Smooth muscle cell (in vitro differentiated cells): ENCODE data around the gene CIB2. TPM values are rescaled to one million over a fixed set of nuclear protein-coding genes. Genes with fewer than 3 reads are reported as not detected.
A peak's percentile ranks its signal among the peaks of the same experiment; 100 is the strongest.

ENCODE experiments used
- DNase-seq: peaks from one replicate; lab custom pipeline; 2025; ENCODE audit not compliant: unreplicated experiment; lab: John Stamatoyannopoulos, UW
- H2AFZ ChIP-seq: fragments of 200-600 bp; sonication (generic); 2 replicates; pipeline ENCODE4 v1.6.0; 2016; ENCODE audit warnings: antibody characterized with exemption, low read depth, mild to moderate bottlenecking
- H3F3A ChIP-seq: fragments of 200-600 bp; sonication (generic); 2 replicates; pipeline ENCODE4 v1.6.0; 2017; ENCODE audit warnings: antibody characterized with exemption, low read depth
- H3K27ac ChIP-seq: fragments of 200-600 bp; sonication (generic); 2 replicates; pipeline ENCODE4 v1.5.1; 2016; ENCODE audit warnings: low read depth, mild to moderate bottlenecking
- H3K27me3 ChIP-seq: fragments of 200-600 bp; sonication (generic); 2 replicates; pipeline ENCODE4 v1.6.1; 2016; ENCODE audit warnings: low read depth, mild to moderate bottlenecking
- H3K36me3 ChIP-seq: fragments of 200-600 bp; sonication (generic); 2 replicates; pipeline ENCODE4 v1.5.1; 2016; ENCODE audit warnings: low read depth
- H3K4me1 ChIP-seq: fragments of 200-600 bp; sonication (generic); 2 replicates; pipeline ENCODE4 v1.5.1; 2016; ENCODE audit warnings: low read depth
- H3K4me2 ChIP-seq: fragments of 200-600 bp; sonication (generic); 2 replicates; pipeline ENCODE4 v1.6.0; 2016; ENCODE audit warnings: mild to moderate bottlenecking
- H3K4me3 ChIP-seq: fragments of 200-600 bp; sonication (generic); 2 replicates; pipeline ENCODE4 v1.5.1; 2016; ENCODE audit warnings: mild to moderate bottlenecking
- H3K79me2 ChIP-seq: fragments of 200-600 bp; sonication (generic); 2 replicates; pipeline ENCODE4 v1.6.0; 2016; ENCODE audit warnings: low read depth, mild to moderate bottlenecking
- H3K9ac ChIP-seq: fragments of 200-600 bp; sonication (generic); 2 replicates; pipeline ENCODE4 v1.6.0; 2016; ENCODE audit warnings: low read depth
- H3K9me3 ChIP-seq: fragments of 200-600 bp; sonication (generic); replicated peaks from 2 replicates; pipeline ENCODE4 v1.5.1; 2016; ENCODE audit warnings: low read depth
- H4K20me1 ChIP-seq: fragments of 200-600 bp; sonication (generic); 2 replicates; pipeline ENCODE4 v1.6.0; 2016; ENCODE audit warnings: low read depth
- WGBS: methylation state at CpG from one replicate; pipeline ENCODE4 v1.1.7; 2016; ENCODE audit warnings: low lambda C conversion rate; 5-methylcytosine and 5-hydroxymethylcytosine counted together
- polyA plus RNA-seq: library from polyadenylated mRNA; unstranded; fragments of >200 nt; fragmentation: Nextera tagmentation; extraction: Ambion mirVana; gene quantifications from 2 replicates; pipeline ENCODE4 v1.2.1, GENCODE V29; 2016
- total RNA-seq: library from RNA; depleted of rRNA; stranded (reverse); fragments of >200 nt; gene quantifications from 2 replicates; pipeline ENCODE4 v1.2.3, GENCODE V29; 2014
- TF ChIP-seq, protein P1 (sequence below): fragments of 200-600 bp; sonication (generic); IDR thresholded peaks from 2 replicates; pipeline ENCODE4 v1.5.1; 2017; ENCODE audit warnings: borderline replicate concordance, mild to moderate bottlenecking, antibody characterized with exemption; ENCODE audit not compliant: insufficient read depth, poor library complexity, severe bottlenecking

The CIB2 gene
- total and polyA plus RNA-seq, 2 experiments from 2014 or later: 20.9 to 21.7 TPM

DNA sequence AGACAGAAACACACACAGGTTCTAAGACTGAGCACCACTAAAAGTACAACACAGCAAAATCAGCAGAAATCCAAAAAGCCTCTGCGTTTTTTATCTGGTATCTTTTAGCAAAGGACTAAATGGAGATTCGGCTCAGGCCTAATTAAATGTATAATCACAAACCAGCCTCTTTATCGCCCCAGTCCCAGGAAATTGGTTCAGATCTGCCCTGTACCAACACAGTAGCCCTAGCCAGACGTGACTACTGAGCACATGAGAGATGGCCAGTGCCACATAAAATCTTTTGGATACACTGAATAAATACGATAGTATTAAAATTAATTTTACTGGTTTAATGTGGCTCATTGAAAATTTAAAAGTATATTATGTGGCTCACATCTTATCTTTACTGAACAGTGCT, 73.4 kb downstream of the CIB2 start:
- no peak overlapping the region for H3K4me2 ChIP-seq
- no peak overlapping the region for H3K9ac ChIP-seq
- TF ChIP-seq, protein P1, sequence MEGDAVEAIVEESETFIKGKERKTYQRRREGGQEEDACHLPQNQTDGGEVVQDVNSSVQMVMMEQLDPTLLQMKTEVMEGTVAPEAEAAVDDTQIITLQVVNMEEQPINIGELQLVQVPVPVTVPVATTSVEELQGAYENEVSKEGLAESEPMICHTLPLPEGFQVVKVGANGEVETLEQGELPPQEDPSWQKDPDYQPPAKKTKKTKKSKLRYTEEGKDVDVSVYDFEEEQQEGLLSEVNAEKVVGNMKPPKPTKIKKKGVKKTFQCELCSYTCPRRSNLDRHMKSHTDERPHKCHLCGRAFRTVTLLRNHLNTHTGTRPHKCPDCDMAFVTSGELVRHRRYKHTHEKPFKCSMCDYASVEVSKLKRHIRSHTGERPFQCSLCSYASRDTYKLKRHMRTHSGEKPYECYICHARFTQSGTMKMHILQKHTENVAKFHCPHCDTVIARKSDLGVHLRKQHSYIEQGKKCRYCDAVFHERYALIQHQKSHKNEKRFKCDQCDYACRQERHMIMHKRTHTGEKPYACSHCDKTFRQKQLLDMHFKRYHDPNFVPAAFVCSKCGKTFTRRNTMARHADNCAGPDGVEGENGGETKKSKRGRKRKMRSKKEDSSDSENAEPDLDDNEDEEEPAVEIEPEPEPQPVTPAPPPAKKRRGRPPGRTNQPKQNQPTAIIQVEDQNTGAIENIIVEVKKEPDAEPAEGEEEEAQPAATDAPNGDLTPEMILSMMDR: no peak
- 82% methylated on average over 5 of the region's 5 CpGs for WGBS
- no peaks in the 10 kb centered on the region for H3K36me3 ChIP-seq
- peaks cover 92% of the 10 kb centered on the region for H4K20me1 ChIP-seq
- peak overlapping the region; percentile 26 for H3K27ac ChIP-seq
- no peak overlapping the region for H2AFZ ChIP-seq
- peaks cover 11% of the 10 kb centered on the region for H3K4me1 ChIP-seq
- no peak overlapping the region for H3K4me3 ChIP-seq
- H3F3A ChIP-seq: no peaks in the 10 kb centered on the region
- DNase-seq: no peak
- no peaks in the 10 kb centered on the region for H3K27me3 ChIP-seq
- no peaks in the 10 kb centered on the region for H3K9me3 ChIP-seq
- peaks cover 81% of the 10 kb centered on the region for H3K79me2 ChIP-seq

DNA sequence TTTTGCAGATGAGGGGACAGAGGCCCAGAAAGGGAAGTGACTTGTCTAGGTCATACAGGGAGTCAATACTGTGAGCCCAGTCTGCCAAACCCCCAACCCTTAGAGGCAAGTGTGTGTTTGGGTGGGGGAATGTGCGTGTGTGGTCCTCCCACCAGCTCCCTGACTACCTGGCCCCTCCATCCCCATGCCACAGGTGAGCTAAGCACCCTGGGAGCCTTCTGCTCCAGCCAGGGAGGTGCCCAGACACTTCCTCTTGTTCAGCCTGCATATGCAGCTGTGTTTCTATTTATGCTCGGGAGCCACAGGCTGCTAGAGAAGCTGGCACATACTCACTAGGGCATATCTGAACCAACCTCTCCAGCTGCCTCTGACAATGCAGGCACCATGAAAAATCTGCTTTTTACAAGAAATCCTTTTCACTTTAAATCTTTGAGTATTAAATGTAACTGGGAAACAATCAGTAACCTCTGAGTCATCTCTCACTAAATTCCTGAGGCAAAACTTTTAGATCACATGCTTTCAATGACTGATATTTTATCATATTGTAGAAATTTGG, 74.5 kb downstream of the CIB2 start:
- H3K27me3 ChIP-seq: no peaks in the 10 kb centered on the region
- WGBS: 56% methylated on average over 2 of the region's 2 CpGs
- DNase-seq: no peak

DNA sequence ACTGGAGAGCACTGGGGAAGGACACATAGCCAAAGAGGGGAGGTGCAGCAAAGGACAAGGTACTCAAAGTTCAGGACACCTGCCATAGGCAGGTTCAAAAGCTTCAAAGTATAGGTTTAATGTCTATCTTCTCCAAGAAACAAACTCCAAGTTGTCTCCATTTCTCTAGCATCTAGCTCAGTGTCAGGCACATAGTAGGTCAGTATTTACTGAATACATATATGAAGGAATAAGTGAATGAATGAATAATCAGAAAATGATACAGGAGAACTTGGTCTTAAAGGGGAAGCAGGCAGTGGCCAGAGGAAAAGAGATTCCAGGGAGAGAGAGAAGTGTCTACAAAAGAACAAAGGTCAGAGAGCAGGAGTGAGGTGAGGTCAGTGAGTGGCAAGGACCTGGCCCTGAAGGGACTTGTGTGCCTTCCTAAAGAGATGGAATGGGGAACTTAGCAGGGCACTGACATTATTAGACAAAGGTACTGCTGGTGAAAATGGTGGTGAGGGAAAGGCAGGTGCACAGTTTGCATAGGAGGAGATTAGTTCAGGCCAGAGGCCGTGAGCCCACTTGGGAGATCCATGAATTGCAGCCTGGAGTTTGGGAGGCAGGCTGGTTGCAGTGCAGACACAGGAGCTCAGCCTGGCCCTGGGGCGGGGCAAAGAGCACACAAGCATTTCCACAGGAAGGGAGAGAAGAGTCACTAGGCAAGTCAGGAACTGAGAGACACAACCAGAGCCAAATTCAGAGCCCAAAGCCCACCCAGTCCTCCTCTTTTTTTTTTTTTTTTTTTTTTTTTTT, 75.1 kb downstream of the CIB2 start:
- peaks cover 91% of the 10 kb centered on the region for H4K20me1 ChIP-seq
- H3K4me3 ChIP-seq: no peak overlapping the region
- peaks cover 2% of the 10 kb centered on the region for H3K4me1 ChIP-seq
- H3K79me2 ChIP-seq: peaks cover 70% of the 10 kb centered on the region
- no peaks in the 10 kb centered on the region for H3K36me3 ChIP-seq
- no peak overlapping the region for H3K9ac ChIP-seq
- TF ChIP-seq, protein P1: no peak
- 83% methylated on average over 2 of the region's 2 CpGs for WGBS
- no peak overlapping the region for H3K4me2 ChIP-seq
- no peak overlapping the region for H2AFZ ChIP-seq
- DNase-seq: no peak
- no peaks in the 10 kb centered on the region for H3F3A ChIP-seq
- H3K27me3 ChIP-seq: no peaks in the 10 kb centered on the region
- no peak overlapping the region for H3K27ac ChIP-seq
- H3K9me3 ChIP-seq: no peaks in the 10 kb centered on the region

More for the DNA sequence above, 74.5 kb downstream of the CIB2 start:
- Histone ChIP-seq H3K79me2 (peaks cover 71% of the 10 kb centered on the region), H2AFZ (no peak overlapping the region), H3K36me3 (no peaks in the 10 kb centered on the region), H3F3A (no peaks in the 10 kb centered on the region), H3K9ac (no peak overlapping the region), H3K27ac (peak overlapping the region; percentile 26), H4K20me1 (peaks cover 90% of the 10 kb centered on the region), H3K4me1 (peaks cover 4% of the 10 kb centered on the region), H3K9me3 (no peaks in the 10 kb centered on the region), H3K4me2 (no peak overlapping the region), H3K4me3 (no peak overlapping the region)
- TF ChIP-seq, protein P1: no peak
